Thymus (tissue), 14 donors: Measurements from ENCODE around the gene OAS1. TPM values are rescaled to one million over a fixed set of nuclear protein-coding genes. Genes with fewer than 3 reads are reported as not detected.

ENCODE experiments used
- DNase-seq, 9 donors: peaks; one replicate each; pipeline ENCODE4 v3.0.0-alpha.2; 2013; ENCODE audit warnings: low spot score in 9 of 9, low read depth in 6 of 9, missing footprints in 1 of 9
- H3K27ac ChIP-seq, 2 donors: one replicate each; pipeline ENCODE4 v1.5.1; 2013; ENCODE audit warnings: control low read depth in 1 of 2, low read depth in 1 of 2, low read length in 1 of 2, mild to moderate bottlenecking in 1 of 2, moderate library complexity in 1 of 2
- H3K27me3 ChIP-seq, 2 donors: one replicate each; pipeline ENCODE4 v1.5.1; 2013; ENCODE audit warnings: low read length in 1 of 2; ENCODE audit not compliant: control insufficient read depth in 2 of 2, insufficient read depth in 1 of 2
- H3K36me3 ChIP-seq, 2 donors: one replicate each; pipeline ENCODE4 v1.5.1; 2013; ENCODE audit warnings: low read length in 1 of 2, mild to moderate bottlenecking in 1 of 2, moderate library complexity in 1 of 2; ENCODE audit not compliant: control insufficient read depth in 2 of 2, insufficient read depth in 2 of 2
- H3K4me1 ChIP-seq, 2 donors: one replicate each; pipeline ENCODE4 v1.5.1; 2013; ENCODE audit warnings: low read length in 2 of 2; ENCODE audit not compliant: control insufficient read depth in 2 of 2, insufficient read depth in 2 of 2
- H3K4me3 ChIP-seq, 2 donors: one replicate each; pipeline ENCODE4 v1.5.1; 2013; ENCODE audit warnings: low read length in 2 of 2, control low read depth in 1 of 2, mild to moderate bottlenecking in 1 of 2
- H3K9me3 ChIP-seq, 2 donors: one replicate each; pipeline ENCODE4 v1.5.1; 2013; ENCODE audit warnings: low read length in 1 of 2, mild to moderate bottlenecking in 1 of 2; ENCODE audit not compliant: control insufficient read depth in 2 of 2, insufficient read depth in 1 of 2
- WGBS: extraction: QIAGEN DNeasy Blood & Tissue Kit; methylation state at CpG from one replicate; pipeline ENCODE4 v1.1.7; 2013; 5-methylcytosine and 5-hydroxymethylcytosine counted together
- long read RNA-seq, 10 donors: transcript quantifications; one replicate each; lab custom pipeline, GENCODE V29; 2026
- polyA plus RNA-seq: library from polyadenylated mRNA; stranded (reverse); fragments of 200-250 nt; gene quantifications from one replicate; pipeline ENCODE4 v1.2.3, GENCODE V29; 2013
- total RNA-seq: library from RNA; stranded (reverse); fragments of 120-200 nt; gene quantifications from one replicate; pipeline ENCODE4 v1.2.4, GENCODE V29; 2013
- donor health status: healthy.

OAS1 gene
- total RNA-seq, result 55.3 TPM
- 42.0 TPM for polyA plus RNA-seq
- long read RNA-seq, donor 1, partial matches to known transcripts, result 0 of 2 reads
- long read RNA-seq, donor 1, other reads (novel, unspliced or antisense), result 0 of 2 reads
- long read RNA-seq, donor 2, result 0 reads
- long read RNA-seq, donor 3, transcript OAS1-201 (6 exons, 1,816 nt), result major isoform, 11 of 22 reads
- long read RNA-seq, donor 3, transcript OAS1-203 (5 exons, 1,990 nt), result minor isoform, 7 of 22 reads
- long read RNA-seq, donor 3, partial matches to known transcripts, result 0 of 22 reads
- long read RNA-seq, donor 3, other reads (novel, unspliced or antisense), result 0 of 22 reads
- long read RNA-seq, donor 4, transcript OAS1-203 (5 exons, 1,990 nt), result major isoform, 5 of 6 reads
- long read RNA-seq, donor 4, partial matches to known transcripts, result 0 of 6 reads
- long read RNA-seq, donor 4, other reads (novel, unspliced or antisense), result 0 of 6 reads
- long read RNA-seq, donor 5, transcript OAS1-203 (5 exons, 1,990 nt), result major isoform, 32 of 48 reads
- long read RNA-seq, donor 5, partial matches to known transcripts, result 5 of 48 reads
- long read RNA-seq, donor 5, other reads (novel, unspliced or antisense), result 6 of 48 reads
- long read RNA-seq, donor 6, transcript OAS1-203 (5 exons, 1,990 nt), result major isoform, 10 of 14 reads
- long read RNA-seq, donor 6, partial matches to known transcripts, result 0 of 14 reads
- long read RNA-seq, donor 6, other reads (novel, unspliced or antisense), result 0 of 14 reads
- long read RNA-seq, donor 7, transcript OAS1-203 (5 exons, 1,990 nt), result major isoform, 9 of 17 reads
- long read RNA-seq, donor 7, partial matches to known transcripts, result 7 of 17 reads
- long read RNA-seq, donor 7, other reads (novel, unspliced or antisense), result 0 of 17 reads
- long read RNA-seq, donor 8, partial matches to known transcripts, result 0 of 9 reads
- long read RNA-seq, donor 8, other reads (novel, unspliced or antisense), result 0 of 9 reads
- long read RNA-seq, donor 9, partial matches to known transcripts, result 0 of 9 reads
- long read RNA-seq, donor 9, other reads (novel, unspliced or antisense), result 0 of 9 reads
- long read RNA-seq, donor 10, partial matches to known transcripts, result 0 of 7 reads
- long read RNA-seq, donor 10, other reads (novel, unspliced or antisense), result 0 of 7 reads

GRCh38 chr12:112906712-112907414, at the start of gene OAS1:
TSS of gene OAS1 (plus strand) at chr12:112906962. CDS start at chr12:112907040, 78 bp downstream.
- DNase-seq, result peak in 6 of 9 donors; percentile 23 to 73 (median 30)
- H3K9me3 ChIP-seq, result peaks cover 0 to under 1% of the 10 kb centered on the region in 2 donors
- H3K27me3 ChIP-seq, result no peaks in the 10 kb centered on the region
- WGBS, result 3% methylated on average over 4 of the region's 4 CpGs
- H3K4me1 ChIP-seq, result peaks cover 2 to 32% of the 10 kb centered on the region in 2 donors
- H3K4me3 ChIP-seq, result peak within 1 kb of the TSS; percentile 38 to 67
- H3K36me3 ChIP-seq, result peaks cover 0 to 3% of the 10 kb centered on the region in 2 donors
- peak within 1 kb of the TSS; percentile 77 to 87 for H3K27ac ChIP-seq

- no peak for DNase-seq
- H3K4me1 ChIP-seq, result no peaks in the 10 kb centered on the region
- H3K27ac ChIP-seq, result no peak overlapping the region
- H3K27me3 ChIP-seq, result no peaks in the 10 kb centered on the region
- 57% methylated on average over 3 of the region's 3 CpGs for WGBS
- H3K36me3 ChIP-seq, result no peaks in the 10 kb centered on the region
- no peak overlapping the region for H3K4me3 ChIP-seq
- H3K9me3 ChIP-seq, result no peaks in the 10 kb centered on the region
Measured at GRCh38 chr12:112859291-112859690, 47.5 kb upstream of the OAS1 start.

- no peaks in the 10 kb centered on the region for H3K4me1 ChIP-seq
- no peak overlapping the region for H3K27ac ChIP-seq
- WGBS, result 71% methylated on average over 5 of the region's 5 CpGs
- DNase-seq, result no peak
- no peaks in the 10 kb centered on the region for H3K36me3 ChIP-seq
- no peak overlapping the region for H3K4me3 ChIP-seq
- H3K27me3 ChIP-seq, result no peaks in the 10 kb centered on the region
- no peaks in the 10 kb centered on the region for H3K9me3 ChIP-seq
Measured at GRCh38 chr12:112860181-112860580, 46.6 kb upstream of the OAS1 start.

DNA sequence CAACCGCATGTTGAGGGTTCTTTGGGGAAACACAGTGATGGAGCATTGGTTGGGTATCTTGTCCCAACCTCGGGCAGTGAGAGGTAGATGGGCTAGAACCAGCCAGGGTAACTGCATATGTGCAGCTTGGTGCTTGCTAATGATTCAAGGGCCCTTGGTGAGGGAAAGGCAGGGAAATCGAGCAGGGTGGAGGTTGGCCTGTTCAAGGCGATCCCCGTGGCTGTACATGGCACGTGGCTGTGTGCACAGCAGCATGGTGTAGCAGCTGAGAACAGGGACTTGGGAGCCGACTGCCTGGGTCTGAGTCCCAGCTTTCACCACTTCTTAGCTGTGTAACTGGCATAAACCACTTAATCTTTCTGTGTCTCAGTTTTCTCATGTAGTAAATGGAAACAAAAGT, 45.5 kb upstream of the OAS1 start:
- no peaks in the 10 kb centered on the region for H3K27me3 ChIP-seq
- WGBS, result 97% methylated on average over 7 of the region's 7 CpGs

GRCh38 chr12:112862636-112863290, 44.0 kb upstream of the OAS1 start:
- Histone ChIP-seq H3K4me1 (no peaks in the 10 kb centered on the region), H3K36me3 (no peaks in the 10 kb centered on the region), H3K27ac (no peak overlapping the region), H3K9me3 (no peaks in the 10 kb centered on the region), H3K4me3 (no peak overlapping the region), H3K27me3 (no peaks in the 10 kb centered on the region)
- WGBS, result 76% methylated on average over 11 of the region's 11 CpGs
- no peak for DNase-seq

More for the DNA sequence above, 45.5 kb upstream of the OAS1 start:
- Histone ChIP-seq H3K4me3 (no peak overlapping the region), H3K27ac (no peak overlapping the region), H3K4me1 (no peaks in the 10 kb centered on the region), H3K36me3 (no peaks in the 10 kb centered on the region), H3K9me3 (no peaks in the 10 kb centered on the region)
- DNase-seq, result no peak

- Histone ChIP-seq H3K27me3 (no peaks in the 10 kb centered on the region), H3K4me1 (no peaks in the 10 kb centered on the region), H3K4me3 (no peak overlapping the region), H3K27ac (no peak overlapping the region), H3K36me3 (no peaks in the 10 kb centered on the region), H3K9me3 (no peaks in the 10 kb centered on the region)
- DNase-seq, result peak in 3 of 9 donors; percentile 3 to 25 (median 14)
- WGBS, result 90% methylated on average over 5 of the region's 5 CpGs
Measured at GRCh38 chr12:112868459-112869041, 38.2 kb upstream of the OAS1 start.

DNA sequence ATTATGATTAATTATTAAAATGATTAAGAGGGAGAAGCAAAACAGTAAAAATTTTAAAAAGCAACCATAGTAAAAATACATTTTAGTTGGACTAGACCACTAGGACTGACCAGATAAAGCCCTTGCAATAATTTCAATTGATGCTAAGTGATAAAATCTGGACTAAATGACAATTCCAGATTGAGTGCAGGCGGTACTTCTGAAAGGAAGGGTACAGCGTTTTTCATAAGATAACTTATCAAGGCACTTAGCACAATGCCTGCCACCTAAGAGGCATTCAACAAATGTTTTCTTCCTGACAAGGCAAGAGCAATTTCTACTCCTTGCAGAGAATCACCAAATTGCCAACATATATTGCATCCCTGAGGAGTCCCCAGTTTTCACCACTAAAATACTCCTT, 37.7 kb upstream of the OAS1 start:
- Histone ChIP-seq H3K27ac (no peak overlapping the region), H3K36me3 (no peaks in the 10 kb centered on the region), H3K4me3 (no peak overlapping the region), H3K27me3 (no peaks in the 10 kb centered on the region), H3K4me1 (no peaks in the 10 kb centered on the region), H3K9me3 (no peaks in the 10 kb centered on the region)
- no peak for DNase-seq
- 98% methylated on average over 2 of the region's 2 CpGs for WGBS

DNA sequence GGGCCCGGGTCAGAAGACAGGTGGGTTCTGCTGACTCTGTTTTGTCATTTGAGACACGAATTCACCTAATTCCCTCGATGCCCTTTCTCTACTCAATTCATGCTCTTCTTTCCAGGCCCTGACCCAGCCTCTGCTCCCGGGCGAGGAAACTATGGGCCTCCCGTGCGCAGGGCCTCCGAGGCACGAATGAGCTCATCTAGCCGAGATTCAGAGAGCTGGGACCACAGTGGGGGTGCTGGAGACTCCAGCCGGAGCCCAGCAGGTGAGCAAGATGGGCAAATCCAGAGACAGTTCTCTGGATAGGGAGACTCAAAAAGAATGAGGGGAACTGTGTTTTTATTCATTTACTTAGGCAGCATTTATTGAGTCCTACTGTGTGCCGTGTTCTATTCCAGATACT, 37.0 kb upstream of the OAS1 start:
- WGBS, result 95% methylated on average over 12 of the region's 12 CpGs
- Histone ChIP-seq H3K36me3 (no peaks in the 10 kb centered on the region), H3K27me3 (no peaks in the 10 kb centered on the region), H3K27ac (no peak overlapping the region), H3K4me1 (no peaks in the 10 kb centered on the region), H3K9me3 (no peaks in the 10 kb centered on the region), H3K4me3 (no peak overlapping the region)
- no peak for DNase-seq
